NCI-H1436 treated with DMSO at 0.1 percent for 48 hours (cell line): ENCODE measurements around the gene EXOSC7.
"Not testable (repeated sequence)": the region's sequence is repeated elsewhere in the genome, so short reads cannot be mapped to it uniquely, and the experiment has no call there.

ENCODE experiments used
- DNase-seq: peaks from one replicate; lab custom pipeline; 2025; lab: John Stamatoyannopoulos, UW

Gene EXOSC7

DNA sequence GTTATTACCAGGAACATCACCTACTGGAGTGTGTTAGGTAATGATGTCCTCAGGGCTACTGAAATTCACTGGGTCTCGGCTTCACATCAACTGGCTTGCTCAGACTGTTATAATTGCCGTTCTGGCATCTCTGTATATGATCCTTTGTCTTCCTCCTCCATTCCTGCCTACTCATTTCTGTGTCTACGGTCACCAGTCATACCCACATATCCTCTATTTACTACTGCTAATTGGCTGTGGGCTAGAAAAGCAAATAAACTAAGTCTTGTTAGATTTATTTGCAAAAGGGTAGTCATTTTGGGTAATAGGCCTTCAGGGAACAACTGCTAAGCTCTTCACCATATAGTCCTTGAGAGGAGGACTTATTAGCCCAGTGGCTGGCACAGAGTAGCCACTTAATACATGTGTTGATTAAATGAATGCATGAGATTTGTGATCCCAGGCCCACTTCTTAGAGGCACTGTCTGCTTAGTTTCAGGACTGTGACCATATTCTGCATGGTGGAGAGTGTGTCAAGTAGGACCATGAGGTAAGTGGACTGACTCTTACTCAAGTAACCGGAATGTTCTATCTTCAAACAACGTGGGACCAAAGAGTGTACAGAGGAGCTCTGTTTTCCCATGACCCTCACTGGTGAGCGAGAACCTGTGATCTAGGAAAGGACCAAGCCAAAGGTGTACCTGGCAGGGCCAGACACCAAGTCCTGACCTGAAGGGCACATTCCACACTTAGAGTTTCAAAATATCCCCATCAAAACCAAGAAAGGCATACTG is 13.2 kb upstream of the EXOSC7 start:
- DNase-seq: no peak

- DNase-seq: no peak
These were observed 12.3 kb upstream of the EXOSC7 start for GRCh38 chr3:44963571-44964325.

DNA sequence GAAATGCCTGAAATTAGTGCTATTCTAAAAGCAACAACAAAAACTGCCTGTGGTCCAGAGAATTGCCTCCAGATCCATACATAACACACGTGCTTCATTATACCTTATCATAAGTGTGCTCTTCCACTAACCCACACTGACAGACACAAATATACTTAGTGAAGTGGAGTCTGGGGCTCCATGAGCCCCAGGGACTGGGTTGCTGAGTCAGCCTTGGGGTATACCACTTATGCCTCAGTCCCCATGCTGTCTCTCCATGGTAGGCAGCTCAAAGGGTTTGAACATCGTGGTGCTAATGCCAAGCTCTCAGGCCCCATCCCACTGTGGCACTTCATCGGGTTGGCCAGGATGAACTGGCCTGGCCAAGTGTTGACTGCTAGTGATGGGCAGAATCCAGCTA is 10.9 kb upstream of the EXOSC7 start:
- no peak for DNase-seq

DNA sequence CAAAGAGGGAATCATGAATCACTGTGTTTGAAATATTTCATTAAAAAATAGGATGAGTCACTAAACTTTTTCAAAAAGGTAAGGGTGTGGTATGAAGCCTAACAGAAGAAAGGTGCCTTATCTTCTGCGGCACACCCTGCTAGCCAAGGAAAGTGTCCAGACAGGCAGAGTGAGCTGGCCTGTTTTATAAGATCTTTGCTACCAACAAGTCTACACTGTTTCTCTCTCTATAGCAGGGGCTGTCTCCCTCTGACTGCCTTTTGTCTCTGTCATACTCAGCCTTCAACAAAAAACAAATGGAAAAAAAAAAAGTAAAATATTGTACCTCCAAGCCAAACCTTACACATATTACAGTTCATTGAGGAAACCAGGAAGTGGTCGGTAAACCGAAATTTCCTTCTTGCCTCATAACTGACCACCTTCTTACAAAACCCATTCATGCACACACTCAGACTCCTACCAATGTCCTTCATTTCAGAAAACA is 9.2 kb upstream of the EXOSC7 start:
- no peak for DNase-seq

DNA sequence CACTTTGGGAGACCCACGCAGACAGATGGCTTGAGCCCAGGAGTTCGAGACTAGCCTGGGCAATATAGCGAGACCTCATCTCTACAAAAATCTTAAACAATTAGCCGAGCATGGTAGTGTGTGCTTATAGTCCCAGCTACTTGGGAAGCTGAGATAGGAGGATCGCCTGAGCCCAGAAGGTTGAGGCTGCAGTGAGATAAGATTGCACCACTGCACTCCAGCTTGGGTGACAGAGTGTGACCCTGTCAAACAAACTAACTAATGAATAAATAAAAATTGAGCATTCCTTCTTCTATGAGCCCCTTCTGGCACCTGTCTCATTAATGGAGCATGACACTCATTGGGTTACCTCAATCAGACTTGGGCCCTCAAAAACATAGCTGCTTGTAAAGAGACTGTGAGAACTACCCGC is 7.6 kb upstream of the EXOSC7 start:
- no peak for DNase-seq

- no peak for DNase-seq
These were observed 6.8 kb upstream of the EXOSC7 start for GRCh38 chr3:44969154-44969827.

DNA sequence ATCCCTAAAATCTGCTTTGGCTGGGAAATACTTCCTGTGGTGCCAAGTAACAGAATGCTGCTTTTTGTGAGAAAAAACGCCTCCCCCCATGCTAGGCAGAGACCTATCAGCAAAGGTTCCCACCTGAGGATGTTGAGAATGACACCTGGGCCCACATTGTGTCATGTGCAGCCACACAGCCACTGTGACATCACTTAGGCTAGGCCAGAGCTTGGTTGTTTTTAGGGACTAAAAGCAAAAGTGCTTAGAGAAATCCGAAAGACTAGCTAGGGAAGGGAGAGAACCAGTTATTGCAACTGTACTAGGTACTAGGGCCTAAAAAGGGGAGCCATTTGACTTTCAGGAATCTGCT is 6.2 kb upstream of the EXOSC7 start:
- no peak for DNase-seq

DNA sequence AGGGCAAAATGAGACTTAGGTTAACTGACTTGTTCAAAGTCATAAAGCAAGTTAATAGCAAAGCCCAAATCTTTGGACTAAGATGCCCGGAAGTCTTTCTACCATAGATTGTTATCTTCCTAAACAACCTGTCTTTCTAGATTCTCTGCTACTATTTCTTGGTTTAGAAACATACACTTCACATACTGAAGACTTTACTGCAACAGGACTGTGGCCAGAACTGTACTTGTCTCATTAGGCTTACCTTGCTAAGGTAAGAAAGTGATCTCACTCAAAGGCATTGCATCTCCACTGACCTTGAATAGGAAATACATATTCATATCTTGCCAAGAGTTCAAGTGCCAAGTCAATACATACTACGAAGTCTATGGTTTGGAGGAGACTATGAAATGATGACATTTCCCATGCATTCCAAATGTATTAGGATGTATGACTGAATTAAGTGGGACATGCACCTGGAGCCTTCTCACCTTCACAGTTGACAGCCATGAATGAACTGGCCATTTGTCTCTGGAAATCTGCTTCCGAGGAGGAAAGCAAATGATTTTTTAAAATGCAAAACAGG is 5.0 kb upstream of the EXOSC7 start:
- DNase-seq: no peak

GRCh38 chr3:44974416-44974815 is 1.6 kb upstream of the EXOSC7 start:
- no peak for DNase-seq

DNA sequence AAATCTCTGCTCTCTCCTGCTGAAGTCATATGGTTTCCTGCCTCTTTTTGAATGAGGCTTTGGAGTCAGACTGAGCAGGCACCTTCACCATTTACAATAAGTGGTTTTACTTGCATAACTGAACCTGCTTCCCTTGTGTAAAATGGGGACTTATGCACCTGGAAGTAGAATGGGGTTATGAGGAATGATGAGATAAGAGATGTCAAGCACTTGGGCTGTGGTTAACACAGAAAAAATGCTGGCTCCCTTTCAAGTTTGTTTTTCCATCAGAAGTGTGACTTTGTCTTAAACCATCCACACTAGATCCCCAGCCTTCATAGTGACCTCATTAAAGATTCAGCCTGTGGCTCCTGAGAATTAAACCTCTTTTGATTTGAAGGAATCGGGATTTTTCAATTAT is 5.2 kb downstream of the EXOSC7 start:
- DNase-seq: no peak

- no peak for DNase-seq
These were observed 5.7 kb downstream of the EXOSC7 start for GRCh38 chr3:44981751-44982150.

DNA sequence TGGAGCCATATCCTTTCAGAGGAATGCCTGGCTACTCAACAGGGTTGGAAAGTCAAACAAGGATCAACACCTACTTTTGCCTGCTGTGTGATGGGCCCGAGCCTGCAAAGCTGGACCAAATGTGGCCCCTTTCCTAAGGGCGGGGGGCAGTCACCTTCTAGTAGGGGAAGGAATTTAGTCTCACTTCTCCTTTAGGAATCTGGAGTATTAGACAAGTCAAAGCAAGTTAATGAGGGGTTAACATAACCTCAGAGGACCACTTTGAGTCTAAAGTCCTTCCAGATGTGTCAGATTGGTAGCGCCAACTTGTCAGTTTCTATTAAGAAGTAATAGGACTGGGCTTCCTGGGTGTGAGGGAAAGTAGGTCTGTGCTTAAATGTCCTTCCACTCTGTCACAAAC is 6.8 kb downstream of the EXOSC7 start:
- DNase-seq: no peak

- no peak for DNase-seq
These were observed 7.5 kb downstream of the EXOSC7 start for GRCh38 chr3:44983484-44983941.

DNA sequence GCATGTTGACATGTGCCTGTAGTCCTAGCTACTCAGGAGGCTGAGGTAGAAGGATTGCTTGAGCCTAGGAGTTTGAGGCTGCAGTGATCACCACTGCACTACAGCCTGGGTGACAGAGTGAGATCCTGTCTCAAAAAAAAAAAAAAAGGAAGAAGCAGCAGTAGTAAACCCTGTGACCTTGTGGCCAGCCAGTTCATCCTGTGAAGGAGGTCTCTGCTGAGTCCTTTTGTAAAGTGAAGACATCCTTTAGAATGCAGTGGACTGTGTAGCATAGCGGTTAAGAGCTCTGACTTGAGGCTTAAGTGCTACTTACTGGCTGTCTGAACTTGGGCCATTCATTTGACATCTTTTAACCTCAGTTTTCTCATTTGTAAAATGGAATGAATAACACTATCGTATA is 8.3 kb downstream of the EXOSC7 start:
- DNase-seq: no peak

GRCh38 chr3:44986330-44986729 is 10.3 kb downstream of the EXOSC7 start:
- DNase-seq: not testable (repeated sequence)

GRCh38 chr3:44987332-44987731 is 11.3 kb downstream of the EXOSC7 start:
- no peak for DNase-seq

- DNase-seq: no peak
These were observed 12.0 kb downstream of the EXOSC7 start for GRCh38 chr3:44988073-44988472.

DNA sequence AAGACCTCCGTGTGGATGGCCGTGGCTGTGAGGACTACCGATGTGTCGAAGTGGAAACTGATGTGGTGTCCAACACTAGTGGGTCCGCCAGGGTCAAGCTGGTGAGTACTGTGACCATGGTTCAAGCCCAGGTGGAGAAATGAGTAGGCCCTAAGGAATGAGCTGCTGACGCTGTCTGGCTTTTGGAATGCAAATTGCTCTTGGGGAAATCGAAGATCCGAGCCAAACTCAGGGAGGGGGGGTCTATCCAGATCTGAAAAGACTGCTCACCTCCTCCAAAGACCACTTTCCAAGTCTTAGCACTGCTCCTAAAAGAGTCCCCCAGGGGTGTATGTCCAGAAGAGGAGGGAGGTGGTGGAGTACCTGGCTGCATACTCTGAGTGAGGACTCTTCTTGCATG is 13.1 kb downstream of the EXOSC7 start:
- no peak for DNase-seq

- no peak for DNase-seq
These were observed 13.8 kb downstream of the EXOSC7 start for GRCh38 chr3:44989636-44990373.

GRCh38 chr3:44991326-44991725 is 15.3 kb downstream of the EXOSC7 start:
- DNase-seq: no peak

- DNase-seq: no peak
These were observed 16.8 kb downstream of the EXOSC7 start for GRCh38 chr3:44992555-44993470.
